COR-L47 (cell line): ENCODE data around the gene NEK7.
A peak's percentile ranks its signal among the peaks of the same experiment; 100 is the strongest.

Experiments used
- DNase-seq: peaks from one replicate; lab custom pipeline; 2025; lab: John Stamatoyannopoulos, UW

NEK7 gene

DNA sequence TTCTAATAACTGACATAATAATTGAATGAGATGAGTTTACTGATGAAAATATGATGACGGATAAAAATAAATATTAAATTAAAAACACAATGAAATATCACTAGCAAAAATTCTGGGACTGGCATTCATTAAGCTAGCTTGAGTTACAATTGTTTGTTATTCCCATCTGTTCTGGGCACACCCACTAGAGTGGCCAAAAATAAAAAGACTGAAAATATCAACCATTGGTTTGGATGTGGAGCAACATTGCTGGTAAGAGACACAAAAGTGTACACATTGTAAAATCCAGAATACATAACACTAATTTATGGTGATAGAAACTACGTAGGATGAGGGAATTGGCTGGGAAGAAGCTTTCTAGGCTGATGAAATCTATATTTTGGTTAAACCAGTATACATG is 9.6 kb upstream of the NEK7 start:
- no peak for DNase-seq

GRCh38 chr1:198150369-198150768 is 6.4 kb upstream of the NEK7 start:
- DNase-seq: no peak

DNA sequence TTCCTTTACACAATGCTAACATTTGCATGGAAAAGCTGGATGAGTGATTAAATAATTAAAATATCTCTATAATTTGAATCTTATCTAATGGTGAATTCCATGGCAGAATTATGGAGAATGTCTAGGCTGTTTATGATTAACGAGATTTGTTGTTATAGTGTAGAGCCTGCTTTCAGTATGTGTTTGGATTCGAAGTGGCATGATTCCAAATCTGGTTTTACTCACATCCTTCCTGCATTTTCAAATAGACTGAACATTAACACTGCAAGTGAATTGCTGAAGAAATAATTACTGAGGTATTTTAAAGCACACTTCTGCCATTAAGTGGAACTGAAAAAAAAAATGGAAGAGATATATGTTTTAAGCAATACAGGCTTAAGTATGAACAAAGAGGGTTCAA is 5.1 kb upstream of the NEK7 start:
- DNase-seq: peak; percentile 13

- DNase-seq: no peak
Observed at GRCh38 chr1:198153103-198153502, 3.7 kb upstream of the NEK7 start.

GRCh38 chr1:198153804-198154203 is 3.0 kb upstream of the NEK7 start:
- DNase-seq: peak; percentile 14

GRCh38 chr1:198155253-198155652 is 1.5 kb upstream of the NEK7 start:
- no peak for DNase-seq

DNA sequence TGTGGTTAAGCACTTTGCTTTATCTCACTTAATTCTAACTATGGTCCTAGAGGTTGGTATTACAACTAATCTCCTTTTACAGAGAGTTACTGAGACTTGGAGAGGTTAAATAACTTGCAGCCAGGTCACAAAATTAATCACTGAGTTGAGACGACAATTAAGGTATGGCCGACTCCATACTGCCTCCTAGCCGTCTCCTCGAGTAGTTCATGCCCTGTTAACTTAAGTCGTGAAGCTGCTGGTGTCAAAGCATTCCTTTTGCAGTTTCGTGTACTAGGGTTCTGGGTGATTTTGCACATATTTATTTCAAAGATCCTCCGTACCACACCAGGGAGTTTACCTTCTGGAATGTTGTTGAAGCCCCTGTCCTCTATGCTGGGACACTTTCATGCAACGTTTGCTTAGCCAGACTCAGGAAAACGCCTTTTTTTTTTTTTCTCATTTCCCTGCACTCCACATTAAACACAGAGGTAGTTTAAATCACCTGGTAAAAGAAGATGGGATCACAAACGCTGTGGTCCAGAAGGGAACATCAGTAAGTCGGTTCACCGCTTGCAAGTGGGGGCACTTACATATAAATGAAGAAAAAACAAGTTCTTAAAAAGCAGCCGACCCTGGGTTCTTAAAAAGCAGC is 570 bp upstream of the NEK7 start:
- DNase-seq: peak; percentile 19

GRCh38 chr1:198157241-198157846 is 546 bp downstream of the NEK7 start:
- DNase-seq: peak; percentile 91

GRCh38 chr1:198157847-198158725 is 1.3 kb downstream of the NEK7 start:
- DNase-seq: no peak

- peak; percentile 82 for DNase-seq
Observed at GRCh38 chr1:198158735-198159589, 2.2 kb downstream of the NEK7 start.

DNA sequence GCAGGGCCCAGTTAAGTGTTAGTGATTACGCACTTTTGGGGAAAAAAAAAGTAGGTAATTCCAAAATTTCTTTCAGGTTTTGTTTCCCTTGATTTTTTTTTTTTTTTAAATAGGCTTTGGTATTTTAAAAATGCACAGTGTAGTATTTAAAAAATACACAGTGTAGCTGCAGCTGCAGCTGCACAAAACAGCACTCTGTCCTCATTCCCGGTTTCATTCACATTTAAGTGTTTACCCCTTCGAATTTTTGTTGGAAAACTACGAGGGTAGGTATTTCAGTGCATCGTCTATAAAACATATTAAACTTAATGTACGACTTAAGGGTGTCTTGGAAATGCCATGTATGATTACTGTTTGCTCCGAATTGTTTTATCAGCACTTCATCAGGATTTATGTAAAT is 3.4 kb downstream of the NEK7 start:
- no peak for DNase-seq

DNA sequence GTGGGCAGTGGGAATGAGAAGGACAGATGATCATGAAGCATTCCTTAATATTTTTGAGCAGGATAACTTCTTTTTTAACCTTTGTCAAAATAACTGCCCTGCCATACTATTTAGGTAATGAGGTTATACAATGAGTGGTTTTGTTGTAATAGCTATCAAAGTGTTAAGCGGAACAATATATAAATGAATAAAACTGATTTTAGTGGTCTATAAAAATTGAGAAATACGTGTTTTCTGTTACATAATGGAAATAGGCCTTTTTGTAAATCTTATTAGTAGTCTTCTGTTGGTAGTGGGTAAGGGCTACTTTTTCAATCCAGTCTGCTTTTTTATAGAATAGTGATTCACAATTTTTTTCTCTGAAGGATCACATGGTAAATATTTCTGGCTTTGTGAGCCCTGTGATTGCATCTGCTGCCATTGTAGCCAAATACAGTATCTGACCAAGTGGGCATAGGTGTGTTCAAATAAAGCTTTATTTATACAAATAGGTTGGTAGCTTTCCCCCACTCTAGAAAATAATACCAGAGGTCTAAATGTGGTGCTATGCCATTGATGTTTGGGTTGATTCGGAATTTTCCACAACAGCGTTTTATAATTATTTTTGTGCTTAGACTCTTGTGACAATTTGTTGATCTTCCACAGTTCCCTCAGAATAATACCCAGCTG is 4.3 kb downstream of the NEK7 start:
- DNase-seq: no peak

DNA sequence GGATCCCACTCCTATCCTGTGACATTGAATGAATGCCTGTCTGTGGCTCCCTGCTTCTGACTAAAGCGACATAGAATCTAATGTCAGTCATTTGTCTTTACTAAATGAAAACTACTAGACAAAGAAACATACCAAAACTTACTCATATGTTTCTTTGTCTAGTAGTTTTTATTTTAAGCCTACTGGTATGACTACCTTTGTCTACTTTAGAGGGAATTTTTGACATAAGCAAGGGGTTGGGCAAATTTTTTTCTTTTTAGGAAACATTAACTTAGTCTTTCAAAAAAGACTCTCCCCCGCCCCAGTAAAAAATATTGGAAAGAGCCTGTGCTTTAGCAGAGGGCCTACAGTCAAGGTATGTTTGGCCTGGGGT is 4.9 kb downstream of the NEK7 start:
- DNase-seq: no peak

- DNase-seq: no peak
Observed at GRCh38 chr1:198162091-198162767, 5.4 kb downstream of the NEK7 start.

- DNase-seq: no peak
Observed at GRCh38 chr1:198165927-198166647, 9.3 kb downstream of the NEK7 start.

DNA sequence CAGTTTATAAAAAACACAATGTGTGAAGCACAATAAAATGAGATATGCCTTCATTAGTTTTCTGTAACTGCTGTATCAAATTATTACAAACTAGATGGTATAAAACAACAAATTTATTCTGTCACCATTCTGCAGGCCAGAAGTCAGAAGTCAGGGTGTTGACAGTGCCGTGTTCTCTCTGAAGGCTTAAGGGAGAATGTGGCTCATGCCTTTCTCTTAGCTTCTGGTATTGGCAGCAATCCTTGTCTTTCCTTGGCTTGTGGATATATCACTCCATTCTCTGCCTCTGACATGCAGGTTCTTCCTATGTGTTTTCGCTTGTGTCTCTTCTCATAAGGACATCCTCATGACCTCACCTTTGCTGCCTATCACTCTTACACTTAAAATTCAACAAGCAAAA is 10.1 kb downstream of the NEK7 start:
- DNase-seq: no peak

GRCh38 chr1:198167436-198167934 is 10.7 kb downstream of the NEK7 start:
- DNase-seq: no peak

DNA sequence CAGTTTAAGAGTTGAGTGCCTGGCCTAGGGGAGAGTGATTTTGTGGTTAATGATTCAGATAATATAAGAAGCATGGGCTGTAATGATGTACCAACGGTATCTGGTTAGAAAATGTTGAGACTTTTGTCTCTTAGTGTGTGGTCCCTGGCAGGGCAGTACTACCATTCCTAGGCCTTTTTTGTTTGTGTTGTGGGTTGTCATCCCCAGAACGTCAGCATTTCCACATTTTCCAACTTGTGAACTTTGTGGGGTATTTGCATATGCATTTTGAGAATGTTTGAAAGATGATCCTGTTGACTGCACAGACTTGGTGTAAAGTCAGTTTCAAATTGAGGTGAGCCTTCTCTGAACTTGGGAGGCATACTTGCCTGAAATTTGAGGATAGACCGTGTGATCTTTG is 11.4 kb downstream of the NEK7 start:
- no peak for DNase-seq

- no peak for DNase-seq
Observed at GRCh38 chr1:198169672-198170071, 12.9 kb downstream of the NEK7 start.
